ENCODE results near the gene ELP5.

DNA sequence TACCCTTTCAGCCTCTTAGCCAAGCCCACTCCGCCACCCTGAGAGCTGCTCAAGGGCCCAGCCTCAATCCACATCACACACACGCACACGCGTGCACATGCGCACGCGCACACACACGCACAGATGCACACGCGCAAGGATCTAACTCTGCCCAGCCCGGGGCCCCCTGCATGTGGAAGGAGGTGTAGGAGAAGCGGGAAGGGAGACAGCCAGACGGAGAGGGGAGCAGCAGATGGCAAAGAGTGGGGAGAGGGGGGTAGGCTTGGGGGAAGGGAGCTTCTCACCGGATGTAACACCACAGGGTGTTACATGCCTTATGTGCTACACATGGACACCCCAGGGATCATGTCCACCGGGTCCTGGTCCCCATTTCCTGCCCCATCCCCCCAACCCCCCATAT is 47.7 kb upstream of the ELP5 start:
- TF ChIP-seq POLR2A (IDR thresholded peaks at IDR 0.05) = no peak
- TF ChIP-seq CTCF (IDR thresholded peaks at IDR 0.05) = no peak

Data from testis (tissue), 2 donors.